Pancreas (tissue), 10 donors: ENCODE data around the gene TTLL6. TPM values are rescaled to one million over a fixed set of nuclear protein-coding genes. Genes with fewer than 3 reads are reported as not detected.
A peak's percentile ranks its signal among the peaks of the same experiment; 100 is the strongest.

Experiments used
- ATAC-seq, 4 donors: fragments of 200-7000 bp; cut with Tn5 transposase; one replicate each; pipeline versions ENCODE4 v1.8.0 to v1.9.1; 2020; ENCODE audit warnings: mild to moderate bottlenecking in 4 of 4, moderate library complexity in 4 of 4
- DNase-seq, 6 donors: peaks; one replicate each; pipeline ENCODE4 v3.0.0-alpha.2; 2020
- FAIRE-seq: peaks from 2 replicates; lab custom pipeline; 2012; peaks lifted over from hg19 to GRCh38; lab: Jason Lieb, UNC
- H3K27ac ChIP-seq, 4 donors: fragments of 200-600 bp; sonication (generic); 1 replicate in 3 of 4; 2 replicates in 1 of 4; pipeline versions ENCODE4 v1.5.0 to v1.8.0; 2020
- H3K27me3 ChIP-seq, 4 donors: fragments of 200-600 bp; one replicate each; pipeline ENCODE4 v1.8.0; 2021
- H3K36me3 ChIP-seq, 3 donors: fragments of 200-600 bp; sonication (generic) in 1 of 3; one replicate each; pipeline versions ENCODE4 v1.5.0 to v1.8.0; 2020 to 2021
- H3K4me1 ChIP-seq, 3 donors: fragments of 200-600 bp; one replicate each; pipeline ENCODE4 v1.8.0; 2021
- H3K4me3 ChIP-seq, 4 donors: fragments of 200-600 bp; sonication (generic) in 2 of 4; one replicate each; pipeline versions ENCODE4 v1.5.0 to v1.8.0; 2020 to 2021
- H3K9me3 ChIP-seq, 4 donors: fragments of 200-600 bp; one replicate each; pipeline ENCODE4 v1.8.0; 2021
- CTCF ChIP-seq, 4 donors: fragments of 200-600 bp; sonication (generic) in 3 of 4; IDR thresholded peaks; one replicate each; pipeline versions ENCODE4 v1.5.0 to v1.8.0; 2021; ENCODE audit warnings: antibody characterized with exemption in 4 of 4
- WGBS, 2 donors: extraction: QIAGEN DNeasy Blood & Tissue Kit; methylation state at CpG; one replicate each; pipeline ENCODE4 v1.1.7; 2013; 5-methylcytosine and 5-hydroxymethylcytosine counted together
- intact Hi-C, 3 donors: fragments of 100-400 bp; cut with DNase I; formaldehyde crosslinking; loops; one replicate each; pipeline versions ENCODE4 v1.11.1 to v1.14.2; 2022
- polyA plus RNA-seq, 2 donors: library from polyadenylated mRNA; stranded (reverse); fragments of 200-250 nt; gene quantifications; one replicate each; pipeline ENCODE4 v1.2.3, GENCODE V29; 2013
- total RNA-seq, 6 donors: library from RNA; stranded (reverse); fragmentation: NEBNext Ultra II Directional in 4 of 6; extraction: Animal tissue kit (Norgen Biotek cat#: 25700) in 4 of 6; gene quantifications; one replicate each; pipeline versions ENCODE4 v1.2.1 to v1.2.4, GENCODE V29; 2021 to 2023
- donor health status: healthy with polysubstance abuse.
- donor health status: DM: no; HTN: no; CAD: no; lungs with moderate emphysema.
- donor health status: DM: no; HTN: no; CAD: no.
- donor health status: control.
- donor health status: control.
- donor health status: Bipolar disorder and iron deficiency.
- donor health status: DM: yes; HTN: yes; CAD: no.
- donor health status: DM: no; HTN: no; CAD: no.
- donor health status: DM: no; HTN: no; CAD: no.
- donor health status: DM: yes; HTN: yes; CAD: no.

The TTLL6 gene
- total and polyA plus RNA-seq, 8 donors: 0.40 to 6.0 (median 0.77) TPM

GRCh38 chr17:48757524-48757961, 59.5 kb downstream of the TTLL6 start:
- no peak overlapping the region for H3K27ac ChIP-seq

GRCh38 chr17:48756830-48757251, 60.2 kb downstream of the TTLL6 start:
- intact Hi-C loops: no loop called here
- no peak overlapping the region for H3K27ac ChIP-seq
- WGBS, 2 donors: 26 to 28% methylated on average over 3 of the region's 3 CpGs
- DNase-seq (no peak), FAIRE-seq (no peak), ATAC-seq (peak in 3 of 4 donors; percentile 33 to 59 (median 53))
- peaks cover 9 to 40% (median 16%) of the 10 kb centered on the region in 4 donors for H3K27me3 ChIP-seq
- no peaks in the 10 kb centered on the region for H3K4me1 ChIP-seq
- no peaks in the 10 kb centered on the region for H3K9me3 ChIP-seq
- TF ChIP-seq CTCF (IDR thresholded peaks at IDR 0.05): no peak
- H3K4me3 ChIP-seq: no peak overlapping the region
- H3K36me3 ChIP-seq: no peaks in the 10 kb centered on the region

More at GRCh38 chr17:48757524-48757961, 59.5 kb downstream of the TTLL6 start:
- no peaks in the 10 kb centered on the region for H3K4me1 ChIP-seq
- no peak for DNase-seq
- no peak for TF ChIP-seq CTCF (IDR thresholded peaks at IDR 0.05)
- H3K27me3 ChIP-seq: peaks cover 8 to 34% (median 14%) of the 10 kb centered on the region in 4 donors
- intact Hi-C loops: no loop called here
- WGBS, 2 donors: 39 to 49% methylated on average over 2 of the region's 2 CpGs
- no peaks in the 10 kb centered on the region for H3K36me3 ChIP-seq
- no peak for FAIRE-seq
- no peaks in the 10 kb centered on the region for H3K9me3 ChIP-seq
- no peak overlapping the region for H3K4me3 ChIP-seq
- no peak for ATAC-seq

- no peaks in the 10 kb centered on the region for H3K4me1 ChIP-seq
- peaks cover 9 to 52% (median 20%) of the 10 kb centered on the region in 4 donors for H3K27me3 ChIP-seq
- intact Hi-C loops: no loop called here
- FAIRE-seq (no peak), ATAC-seq (no peak), DNase-seq (no peak)
- no peaks in the 10 kb centered on the region for H3K36me3 ChIP-seq
- H3K27ac ChIP-seq: no peak overlapping the region
- 17 to 20% methylated on average over 8 of the region's 8 CpGs for WGBS, 2 donors
- TF ChIP-seq CTCF (IDR thresholded peaks at IDR 0.05): no peak
- no peaks in the 10 kb centered on the region for H3K9me3 ChIP-seq
- H3K4me3 ChIP-seq: no peak overlapping the region
Measured at GRCh38 chr17:48755356-48755755, 61.7 kb downstream of the TTLL6 start.

- peaks cover 9 to 59% (median 23%) of the 10 kb centered on the region in 4 donors for H3K27me3 ChIP-seq
- no peaks in the 10 kb centered on the region for H3K36me3 ChIP-seq
- no peak for ATAC-seq
- FAIRE-seq: no peak
- WGBS, 2 donors: 9% methylated on average over 52 of the region's 52 CpGs
- no peak overlapping the region for H3K27ac ChIP-seq
- no peak for DNase-seq
- intact Hi-C loops: no loop called here
- no peak for TF ChIP-seq CTCF (IDR thresholded peaks at IDR 0.05)
- H3K4me1 ChIP-seq: no peaks in the 10 kb centered on the region
- no peaks in the 10 kb centered on the region for H3K9me3 ChIP-seq
- H3K4me3 ChIP-seq: no peak overlapping the region
Measured at GRCh38 chr17:48754500-48755261, 62.3 kb downstream of the TTLL6 start.
